NOMO-1 treated with dmso at 0.1 percent for 144 hours (cell line): Measurements from ENCODE around the gene SYCP3.
"Not testable (repeated sequence)": the region's sequence is repeated elsewhere in the genome, so short reads cannot be mapped to it uniquely, and the experiment has no call there.

Experiments used
- DNase-seq: peaks from one replicate; lab custom pipeline; 2025; ENCODE audit not compliant: unreplicated experiment; lab: John Stamatoyannopoulos, UW

The SYCP3 gene

DNA sequence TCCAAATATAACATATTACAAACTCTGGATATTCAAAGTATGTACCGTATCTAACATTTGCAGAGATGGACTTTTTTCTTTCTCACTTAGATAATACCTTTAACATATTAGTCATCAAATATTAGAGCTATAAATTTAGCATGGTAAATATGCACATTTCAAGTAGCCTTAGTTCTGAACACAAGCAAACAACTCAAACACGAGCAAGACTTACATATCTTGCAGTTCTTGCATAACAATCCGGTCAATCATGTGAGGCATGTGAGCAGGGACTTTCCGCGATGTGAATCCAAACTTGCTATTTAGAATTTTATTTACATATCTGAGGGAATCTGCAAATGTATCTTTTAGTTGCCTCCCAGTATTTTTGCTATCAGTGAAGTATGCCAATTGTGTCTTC is 22.1 kb upstream of the SYCP3 start:
- DNase-seq = no peak

DNA sequence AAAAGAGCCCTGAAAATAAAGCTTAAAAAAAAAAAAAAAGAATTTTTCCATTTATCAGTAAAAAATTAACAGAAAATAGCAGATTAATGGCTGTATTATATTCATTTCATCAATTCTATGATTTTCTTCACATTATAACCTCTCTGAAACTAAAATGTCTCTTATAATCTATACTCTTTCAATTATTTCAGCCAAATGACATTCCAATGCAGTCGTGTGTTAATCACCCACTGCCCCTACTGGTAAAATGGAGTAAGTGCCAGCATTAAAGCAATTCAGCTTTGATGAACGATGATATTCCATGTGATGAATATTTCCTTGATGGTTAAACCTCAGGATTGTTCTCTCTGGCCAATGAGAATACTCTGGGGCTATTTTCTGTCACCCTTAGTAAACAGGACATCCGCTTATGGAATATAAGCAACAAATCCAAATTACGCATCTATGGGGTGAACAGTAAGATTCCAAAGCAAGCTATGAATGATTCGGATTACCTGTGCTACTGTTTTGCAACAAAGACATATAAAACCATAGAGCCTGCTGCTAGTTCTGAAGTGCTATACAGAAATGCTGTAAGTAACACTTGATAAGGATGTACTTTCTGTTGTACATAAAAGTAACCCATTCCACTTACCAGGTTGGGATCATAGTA is 20.3 kb upstream of the SYCP3 start:
- DNase-seq = no peak

DNA sequence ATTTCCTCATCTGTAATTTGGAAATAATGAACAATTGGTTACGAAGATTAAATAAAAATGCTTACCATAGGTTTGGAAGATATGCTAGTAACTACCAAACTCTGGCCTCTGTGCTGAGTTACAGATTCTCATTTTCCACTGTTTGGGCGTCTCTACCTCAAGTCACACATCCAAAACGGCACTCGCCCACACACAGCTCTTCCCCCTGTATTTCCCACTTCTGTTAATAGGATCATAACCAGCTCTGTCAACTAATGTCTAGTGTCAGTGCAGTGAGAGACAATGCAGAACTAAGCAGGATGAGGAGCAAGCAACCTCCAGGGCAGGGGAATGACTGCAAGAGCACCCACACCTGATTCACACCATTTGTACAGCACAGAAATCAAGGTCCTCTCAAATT is 10.9 kb upstream of the SYCP3 start:
- no peak for DNase-seq

DNA sequence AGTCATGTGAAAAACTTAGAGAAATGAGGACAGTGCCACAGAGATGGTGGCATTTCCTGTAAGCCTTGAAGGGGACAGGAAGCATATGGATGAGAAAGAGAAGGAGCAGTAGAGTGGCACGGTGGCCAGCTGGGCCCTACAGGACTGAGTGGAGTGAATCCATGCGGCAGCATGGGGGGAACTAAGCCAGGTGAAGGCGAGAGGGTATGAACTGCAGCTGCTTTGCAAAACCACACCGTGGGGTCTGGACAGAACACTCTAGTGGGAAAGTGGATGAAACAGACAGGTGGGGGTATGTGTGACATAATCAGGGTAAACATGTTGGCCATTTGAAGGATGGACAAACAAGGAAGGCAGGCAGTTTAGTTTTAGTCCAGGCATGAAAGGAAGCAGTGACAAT is 10.4 kb upstream of the SYCP3 start:
- no peak for DNase-seq

DNA sequence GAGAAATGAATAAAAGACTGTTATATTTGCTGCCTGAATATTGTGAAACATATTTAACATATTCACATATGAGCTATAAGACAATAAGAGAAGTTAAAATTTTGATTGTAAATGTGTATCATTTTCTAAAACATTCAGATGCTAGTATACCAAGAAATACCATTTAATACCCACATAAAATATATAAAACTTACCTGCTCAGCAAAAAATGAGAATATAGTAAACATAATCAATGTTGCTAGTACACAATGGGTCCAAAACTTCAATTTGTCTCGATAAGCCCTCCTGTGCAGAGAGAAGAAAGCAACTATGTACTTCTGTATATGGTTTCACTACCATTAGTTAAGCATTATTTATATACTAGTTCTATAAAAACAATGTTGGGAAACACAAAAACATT is 9.6 kb upstream of the SYCP3 start:
- DNase-seq = no peak

DNA sequence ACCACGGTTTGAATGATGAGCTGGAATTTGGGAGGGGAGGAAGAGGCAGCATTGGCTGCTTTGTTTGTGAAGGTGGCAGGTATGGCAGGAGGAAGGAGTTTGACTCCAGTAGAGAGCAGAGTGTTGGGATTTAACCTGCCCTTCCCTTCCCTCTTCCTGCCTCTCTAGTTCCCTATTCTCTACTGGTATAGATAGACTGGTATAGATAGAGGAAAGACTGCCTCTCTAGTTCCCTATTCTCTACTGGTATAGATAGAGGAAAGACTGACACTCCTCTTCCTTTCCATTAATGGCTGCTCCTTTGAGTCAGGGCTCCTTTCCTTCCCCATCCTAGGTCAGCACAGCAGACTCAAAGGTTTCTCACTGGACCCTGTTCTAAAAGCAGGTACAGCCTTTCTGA is 8.4 kb upstream of the SYCP3 start:
- DNase-seq = no peak

DNA sequence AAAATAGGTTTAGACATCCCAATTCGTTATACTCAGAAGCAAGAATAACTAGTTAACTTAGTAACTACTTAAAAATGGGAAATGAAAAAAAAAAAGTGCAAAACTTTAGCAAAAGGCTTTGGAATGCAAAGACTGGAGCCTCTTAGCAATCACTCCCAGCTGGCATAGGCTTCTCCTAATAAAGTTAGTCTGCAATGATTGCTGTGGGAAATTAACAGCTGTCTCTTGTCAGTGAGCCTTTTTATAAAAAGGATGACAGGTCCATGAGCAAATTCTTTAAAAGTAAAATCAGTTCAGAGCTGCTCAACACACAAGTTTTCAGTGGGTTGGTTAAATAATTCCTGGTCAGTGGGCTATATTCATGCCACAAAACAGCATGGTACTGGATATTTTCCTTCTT is 7.4 kb upstream of the SYCP3 start:
- no peak for DNase-seq

DNA sequence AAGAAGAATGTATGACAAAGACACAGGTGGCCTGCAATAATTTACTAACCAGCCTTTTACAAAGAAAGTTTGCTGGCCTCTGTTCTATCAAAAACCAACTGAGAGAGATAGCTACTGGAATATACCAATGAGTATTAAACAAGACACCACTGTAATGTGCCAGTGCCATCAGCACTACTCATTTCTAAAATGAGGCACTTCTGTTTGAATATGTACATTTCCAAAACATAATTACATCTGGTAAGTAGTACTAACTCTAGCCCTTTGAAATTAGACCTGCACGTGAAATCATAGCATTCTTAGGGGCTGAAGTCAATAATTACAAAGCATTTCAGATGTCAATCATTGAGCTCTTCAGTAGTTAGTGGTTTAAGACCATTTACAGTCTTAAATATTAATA is 6.9 kb upstream of the SYCP3 start:
- DNase-seq = no peak

DNA sequence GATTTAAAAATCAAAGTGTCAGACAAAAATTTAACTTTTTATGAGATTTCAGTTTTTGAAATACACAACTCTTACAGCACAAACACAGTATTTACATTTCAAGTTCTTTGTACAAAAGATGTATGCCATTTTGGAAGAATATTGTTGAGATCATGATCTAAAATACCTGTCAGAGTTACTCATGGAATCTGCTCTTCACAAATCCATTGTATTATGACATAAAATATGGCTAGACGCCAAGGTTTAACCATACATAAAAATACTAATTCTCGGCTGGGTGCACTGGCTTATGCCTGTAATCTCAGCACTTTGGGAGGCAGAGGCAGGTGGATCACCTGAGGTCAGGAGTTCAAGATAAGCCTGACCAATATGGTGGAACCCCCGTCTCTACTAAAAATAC is 6.2 kb upstream of the SYCP3 start:
- no peak for DNase-seq

DNA sequence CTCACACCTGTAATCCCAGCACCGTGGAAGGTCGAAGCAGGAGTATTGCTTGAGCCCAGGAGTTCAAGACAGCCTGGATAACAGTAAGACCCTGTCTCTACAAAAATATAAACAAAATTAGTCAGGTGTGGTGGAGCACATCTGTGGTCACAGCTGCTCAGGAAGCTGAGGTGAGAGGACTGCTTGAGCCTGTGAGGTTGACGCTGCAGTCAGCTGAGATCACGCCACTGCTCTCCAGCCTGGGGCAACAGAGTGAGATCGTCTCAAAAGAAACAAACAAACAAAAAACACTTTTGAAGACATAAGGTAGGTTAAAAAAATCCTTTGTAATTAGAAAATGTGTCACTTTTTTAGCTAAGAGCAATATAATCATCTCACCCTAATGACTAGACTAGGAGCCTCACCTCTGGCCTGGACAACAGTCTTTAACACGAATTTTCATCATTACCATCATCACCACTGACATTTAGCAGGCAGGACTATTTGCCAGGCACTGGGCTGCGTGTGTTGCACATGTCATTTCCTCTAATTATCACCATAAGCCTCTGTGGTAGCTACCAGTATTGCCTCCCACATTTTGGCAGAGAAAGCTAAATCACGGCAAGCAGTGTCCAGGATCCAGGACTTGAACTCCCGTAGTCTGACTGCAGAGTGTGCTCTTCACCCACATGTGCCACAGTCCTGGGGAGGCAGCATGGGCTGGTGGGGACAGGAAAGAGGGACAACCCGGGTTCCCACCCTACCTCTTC is 4.6 kb upstream of the SYCP3 start:
- DNase-seq = no peak

DNA sequence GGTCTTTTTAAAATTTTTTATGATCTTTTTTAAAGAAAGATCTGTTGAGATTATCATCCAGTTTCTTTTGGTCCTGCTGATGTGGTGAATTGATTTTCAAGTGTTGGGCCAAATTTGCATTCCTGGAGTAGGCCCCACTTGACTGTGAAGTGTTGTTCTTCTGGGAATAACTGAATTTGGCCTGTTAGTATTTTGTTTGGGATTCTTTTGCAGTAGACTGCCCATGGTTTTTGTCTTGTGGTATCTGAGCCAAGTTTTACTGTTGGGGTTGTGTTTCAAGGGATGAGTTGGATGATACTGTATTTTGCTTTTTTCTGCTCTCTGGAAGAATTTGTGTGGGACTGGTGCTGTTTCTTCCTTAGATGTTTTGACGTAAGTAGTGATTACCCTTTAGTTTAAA is 4.0 kb upstream of the SYCP3 start:
- no peak for DNase-seq

DNA sequence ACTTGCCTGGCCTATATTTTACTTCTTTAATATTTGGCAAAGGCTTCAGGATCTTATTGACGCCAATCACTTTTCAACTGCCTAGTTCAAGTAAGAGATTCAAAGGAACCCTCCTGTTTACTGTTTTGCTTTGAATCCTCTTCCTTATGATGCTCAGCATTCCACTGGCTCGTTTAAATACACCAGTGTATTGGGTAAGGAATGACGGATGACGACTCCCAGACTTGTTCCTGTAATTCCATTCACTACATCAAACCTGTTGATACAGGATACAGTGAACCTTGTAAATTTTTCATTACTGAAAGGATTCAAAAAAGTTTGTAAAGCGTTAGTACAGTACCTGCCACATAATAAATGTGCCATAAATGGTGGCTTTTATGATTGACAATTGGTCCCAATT is 1.7 kb upstream of the SYCP3 start:
- no peak for DNase-seq

DNA sequence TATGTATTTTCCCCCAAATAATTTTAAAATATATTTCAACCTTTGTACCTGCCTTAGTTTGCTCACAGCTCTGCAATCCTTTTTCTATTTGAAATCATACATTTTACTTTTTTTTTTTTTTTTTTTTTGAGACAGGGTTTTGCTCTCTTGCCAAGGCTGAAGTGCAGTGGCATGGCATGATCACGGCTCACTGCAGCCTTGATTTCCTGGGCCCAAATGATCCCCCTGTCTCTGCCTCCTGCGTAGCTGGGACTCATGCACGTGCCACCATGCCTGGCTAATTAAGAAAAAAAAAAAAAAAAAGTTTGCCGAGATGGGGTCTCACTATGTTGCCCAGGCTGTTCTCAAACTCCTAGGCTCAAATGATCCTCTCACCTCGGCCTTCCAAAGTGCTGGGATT is 1.3 kb upstream of the SYCP3 start:
- no peak for DNase-seq

DNA sequence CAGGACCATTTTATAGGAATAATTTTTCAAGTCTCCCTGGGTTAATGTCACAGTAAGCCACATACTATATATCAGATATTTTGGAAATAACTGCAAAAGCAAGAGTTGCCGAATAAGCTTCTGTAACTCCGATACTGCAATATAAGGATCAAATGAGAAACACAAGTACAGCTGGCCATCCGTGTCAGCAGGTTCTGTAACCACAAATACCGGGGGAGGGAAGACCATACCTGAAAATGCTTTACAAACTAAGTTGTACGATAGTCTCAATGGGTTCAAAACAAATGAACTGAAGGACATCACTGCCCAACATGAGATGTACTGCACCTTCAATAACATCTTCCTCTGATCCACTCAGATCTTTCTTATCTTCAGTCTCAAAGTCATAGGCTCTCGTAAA is 1.8 kb downstream of the SYCP3 start:
- no peak for DNase-seq

DNA sequence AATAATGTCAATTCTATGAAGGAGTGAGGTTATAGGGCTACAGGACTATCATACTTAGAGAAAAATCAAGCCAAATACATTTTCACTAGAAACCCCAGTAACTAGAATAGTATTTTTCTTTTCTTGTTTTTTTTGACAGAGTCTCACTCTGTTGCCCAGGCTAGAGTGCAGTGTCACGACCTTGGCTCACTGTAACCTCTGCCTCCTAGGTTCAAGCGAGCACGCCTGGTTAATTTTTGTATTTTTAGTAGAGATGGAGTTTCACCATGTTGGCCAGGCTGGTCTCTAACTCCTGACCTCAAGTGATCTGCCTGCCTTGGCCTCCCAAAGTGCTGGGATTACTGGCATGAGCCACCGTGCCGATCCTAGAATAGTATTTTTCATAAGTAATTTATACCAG is 4.8 kb downstream of the SYCP3 start:
- not testable (repeated sequence) for DNase-seq

DNA sequence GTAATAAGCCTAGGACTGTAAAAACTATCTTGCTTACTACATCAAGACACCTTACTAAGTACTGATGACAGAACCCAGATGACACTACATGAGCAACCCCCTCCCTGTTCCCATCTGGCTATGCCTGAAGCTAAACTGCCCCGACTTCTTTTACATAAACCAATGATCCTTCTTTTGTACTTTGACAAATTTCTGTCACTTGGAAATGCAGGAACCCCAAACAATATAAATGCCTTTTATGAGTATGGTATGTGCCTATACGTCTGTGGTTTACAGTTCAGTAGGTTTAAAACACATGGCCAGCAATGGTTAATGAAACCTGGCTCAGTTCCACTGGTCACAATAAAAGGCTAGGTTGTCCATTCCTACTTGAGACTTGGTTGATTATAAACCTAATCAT is 6.1 kb downstream of the SYCP3 start:
- DNase-seq = no peak

DNA sequence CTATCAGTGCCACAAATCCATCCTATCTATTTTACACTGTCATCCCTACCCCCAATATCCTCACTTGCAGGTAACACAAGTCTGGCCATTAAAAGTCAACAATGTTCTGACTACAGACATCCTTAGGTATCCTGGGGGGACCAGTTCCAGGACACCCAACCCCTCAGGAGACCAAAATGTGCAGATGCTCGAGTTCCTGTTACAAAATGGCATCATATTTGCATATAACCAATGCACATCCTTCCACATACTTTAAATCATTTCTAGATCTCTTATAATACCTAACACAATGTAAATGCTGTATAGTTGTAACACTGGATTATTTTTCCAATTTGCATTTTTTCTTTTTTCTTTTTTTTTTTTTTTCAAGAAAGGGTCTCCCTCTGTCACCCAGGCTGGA is 6.9 kb downstream of the SYCP3 start:
- DNase-seq = no peak

DNA sequence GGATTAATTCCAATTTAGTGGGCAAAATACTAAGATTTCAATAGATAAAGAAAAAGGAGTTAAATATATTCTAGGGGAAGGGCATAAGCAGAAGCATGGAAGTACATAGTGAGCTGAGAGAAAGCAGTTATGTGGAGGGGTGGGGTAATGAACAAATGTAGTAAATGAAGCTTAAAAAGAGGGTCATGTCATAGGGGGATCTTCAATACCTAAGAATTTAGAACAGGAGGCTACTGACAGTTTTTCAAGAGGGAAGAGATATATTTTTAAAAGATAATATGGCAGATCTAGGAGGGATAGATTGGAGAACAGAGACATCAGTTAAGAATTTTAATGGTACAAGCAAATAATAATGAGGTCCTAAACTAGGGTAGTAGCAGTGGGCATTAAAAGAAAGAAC is 9.4 kb downstream of the SYCP3 start:
- DNase-seq = no peak

DNA sequence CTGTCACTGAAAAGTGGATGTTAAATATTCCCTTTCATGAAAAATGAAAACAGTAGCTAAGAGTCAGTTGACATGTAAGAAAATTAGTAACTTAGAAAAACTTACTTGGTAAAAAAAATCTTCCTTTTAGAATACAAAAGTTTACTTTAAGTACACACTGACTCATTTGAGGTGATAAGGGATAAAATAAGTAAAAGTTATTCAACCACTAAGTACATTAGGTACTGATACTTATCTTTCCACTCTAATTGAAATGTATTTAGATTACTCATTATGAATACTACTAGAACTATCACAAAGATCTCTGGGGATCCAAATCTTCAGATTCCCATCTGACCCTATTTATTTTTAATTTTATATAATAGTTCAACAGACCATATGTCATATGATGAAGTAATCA is 12.2 kb downstream of the SYCP3 start:
- no peak for DNase-seq

DNA sequence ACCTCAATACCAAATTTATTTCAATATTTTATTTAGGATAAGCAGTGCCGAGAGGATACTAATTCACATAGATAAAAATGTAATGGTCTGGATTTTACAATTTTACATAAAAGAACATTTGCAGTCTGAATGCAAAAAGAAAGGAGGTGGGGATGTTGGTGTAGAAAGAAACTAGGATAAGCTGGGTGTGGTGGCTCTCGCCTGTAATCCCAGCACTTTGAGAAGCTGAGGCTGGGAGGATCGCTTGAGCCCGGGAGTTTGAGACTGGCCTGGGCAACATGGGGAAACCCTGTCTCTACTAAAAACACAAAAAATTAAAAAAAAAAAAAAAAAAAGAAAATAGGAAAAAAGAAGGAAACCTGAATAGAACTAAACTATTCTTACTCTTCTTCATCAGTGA is 16.9 kb downstream of the SYCP3 start:
- DNase-seq = no peak

DNA sequence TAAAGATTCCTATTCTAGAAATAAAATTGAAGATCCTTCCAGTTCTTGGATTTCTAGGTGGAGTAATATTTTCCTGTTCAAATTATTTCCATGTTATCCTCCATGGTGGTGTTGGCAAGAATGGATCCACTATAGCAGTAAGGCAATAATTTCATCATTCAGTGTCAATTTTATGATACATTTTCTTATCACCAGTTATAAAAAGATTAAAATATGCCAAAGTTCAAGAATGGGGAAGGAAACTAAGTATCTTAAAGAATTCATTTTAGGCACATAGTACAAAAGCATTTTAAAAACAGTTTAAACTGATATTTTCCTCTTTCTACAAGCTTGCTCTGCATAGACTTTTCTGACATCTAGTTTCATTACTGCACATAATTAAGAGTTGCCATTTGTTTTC is 19.1 kb downstream of the SYCP3 start:
- DNase-seq = no peak

DNA sequence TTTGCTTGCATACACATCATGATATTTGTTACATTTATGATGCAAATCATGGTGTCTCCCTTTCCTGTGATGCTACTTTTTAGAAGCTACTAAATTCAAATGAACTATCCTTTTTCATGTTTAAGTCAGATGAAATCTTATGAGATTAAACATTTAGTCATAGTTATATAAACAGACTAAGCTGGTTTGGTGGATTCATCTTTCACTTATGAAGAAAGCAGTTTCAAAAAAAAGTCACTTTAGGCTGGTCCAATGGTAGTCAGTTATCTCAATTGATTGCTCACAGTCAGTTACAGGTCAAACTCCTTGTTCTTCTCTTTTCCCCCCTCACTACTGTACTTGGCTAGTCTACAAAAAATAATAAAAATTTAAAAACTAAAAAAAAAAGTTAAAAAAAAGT is 19.7 kb downstream of the SYCP3 start:
- DNase-seq = no peak

DNA sequence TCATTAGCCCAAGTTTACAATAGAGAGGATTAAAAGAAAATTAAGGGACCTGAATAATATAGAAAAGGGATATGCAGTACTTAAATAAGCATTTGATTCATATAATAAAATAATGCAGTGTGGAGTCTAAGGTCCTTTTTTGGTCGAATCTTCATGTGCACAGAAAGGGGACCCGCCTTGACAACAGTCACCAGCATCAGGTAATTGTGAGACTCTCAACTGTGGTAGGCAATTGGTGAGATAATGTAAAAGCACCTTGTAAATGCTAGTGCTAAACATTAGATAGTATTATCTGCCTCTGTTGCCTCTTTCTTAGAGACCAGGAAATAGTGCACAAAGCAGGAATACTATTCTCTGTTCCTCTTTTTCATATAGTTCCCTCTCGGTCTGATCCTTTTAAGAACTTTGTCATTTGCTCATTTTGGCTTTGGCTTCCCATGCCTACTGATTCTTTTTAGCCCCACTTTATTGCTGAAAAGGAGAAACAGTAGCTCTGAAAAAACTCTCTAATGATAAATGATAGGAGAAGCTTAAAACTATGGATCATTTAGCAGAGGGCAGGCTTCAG is 24.3 kb downstream of the SYCP3 start:
- DNase-seq = no peak
